Skeletal muscle satellite cell (primary cell): ENCODE data around the gene DIRAS2. TPM values are rescaled to one million over a fixed set of nuclear protein-coding genes. Genes with fewer than 3 reads are reported as not detected.
"Not testable (repeated sequence)": the region's sequence is repeated elsewhere in the genome, so short reads cannot be mapped to it uniquely, and the experiment has no call there.

Source experiments
- H3K27me3 ChIP-seq: 2 replicates; pipeline ENCODE4 v1.7.0; 2013; ENCODE audit warnings: low read length; ENCODE audit not compliant: control insufficient read depth, insufficient read depth
- H3K36me3 ChIP-seq: 2 replicates; pipeline ENCODE4 v1.7.0; 2013; ENCODE audit warnings: mild to moderate bottlenecking, control low read depth, low read length; ENCODE audit not compliant: insufficient read depth
- H3K4me1 ChIP-seq: 2 replicates; pipeline ENCODE4 v1.7.0; 2013; ENCODE audit warnings: low read length; ENCODE audit not compliant: control insufficient read depth, insufficient read depth
- H3K4me2 ChIP-seq: 2 replicates; pipeline ENCODE4 v1.7.0; 2013; ENCODE audit warnings: mild to moderate bottlenecking, low read length
- H3K4me3 ChIP-seq: 2 replicates; pipeline ENCODE4 v1.7.0; 2013; ENCODE audit warnings: low read length
- H3K9ac ChIP-seq: 2 replicates; pipeline ENCODE4 v1.7.0; 2013; ENCODE audit warnings: mild to moderate bottlenecking, low read depth, low read length, moderate library complexity
- H3K9me3 ChIP-seq: replicated peaks from 2 replicates; pipeline ENCODE4 v1.7.0; 2013; ENCODE audit warnings: mild to moderate bottlenecking, control low read depth, low read length
- total RNA-seq: library from RNA; depleted of rRNA; stranded (reverse); fragments of >200 nt; gene quantifications from 2 replicates; pipeline ENCODE4 v1.2.3, GENCODE V29; 2012; rRNA removed

Gene DIRAS2, protein sequence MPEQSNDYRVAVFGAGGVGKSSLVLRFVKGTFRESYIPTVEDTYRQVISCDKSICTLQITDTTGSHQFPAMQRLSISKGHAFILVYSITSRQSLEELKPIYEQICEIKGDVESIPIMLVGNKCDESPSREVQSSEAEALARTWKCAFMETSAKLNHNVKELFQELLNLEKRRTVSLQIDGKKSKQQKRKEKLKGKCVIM
- total RNA-seq, result not detected in 2 replicates

DNA sequence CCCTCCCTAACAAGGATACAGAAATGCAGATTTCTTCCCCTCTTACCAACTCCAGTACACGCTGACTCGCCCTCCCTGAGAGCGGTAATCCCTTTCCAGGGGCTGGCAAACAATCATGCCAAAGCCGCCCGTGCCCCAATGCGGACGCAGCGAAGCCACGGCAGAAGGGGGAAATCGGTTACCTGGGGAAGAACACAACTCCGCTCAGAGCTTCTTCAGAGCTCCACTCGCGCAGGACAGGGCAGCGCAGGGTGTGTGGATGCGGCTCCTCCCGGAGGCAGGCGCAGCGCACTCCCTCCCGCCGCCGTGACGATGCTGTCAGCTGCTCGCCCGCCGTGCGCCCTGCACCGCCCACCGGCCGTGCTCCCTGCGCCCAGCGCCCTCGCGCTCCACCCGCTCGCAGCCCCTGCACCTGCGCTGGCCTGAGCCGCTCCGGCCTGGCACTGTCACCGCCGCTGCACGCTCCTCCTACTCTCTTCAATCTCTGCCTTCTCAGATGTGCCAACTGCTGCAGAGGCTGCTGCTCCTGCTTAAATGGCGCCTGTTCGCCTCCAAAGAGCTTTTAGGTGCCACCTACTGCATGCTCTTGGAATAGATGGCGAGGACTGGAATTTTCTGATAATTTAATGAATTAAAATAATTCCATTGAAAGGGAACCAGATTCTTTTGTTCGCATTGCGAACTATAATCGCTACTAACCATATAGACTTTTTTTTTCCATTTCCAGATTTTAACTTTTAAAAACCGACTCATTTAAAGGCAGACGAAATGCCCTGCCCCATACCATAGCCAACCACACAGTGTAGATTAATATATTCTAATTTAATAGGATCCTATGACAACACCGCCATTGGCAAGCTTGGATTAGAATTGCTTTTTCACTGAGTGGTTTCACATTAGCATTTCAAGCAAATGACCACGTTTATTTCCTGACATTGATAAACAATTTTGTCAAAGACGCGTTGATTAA, at the start of gene DIRAS2:
DIRAS2 (minus strand) TSS at position 255 of the 970 bp plus-strand sequence. CDS start 28,997 bp downstream, outside the sequence.
- Histone ChIP-seq H3K9ac (no peak within 1 kb of the TSS), H3K27me3 (peaks cover 47% of the 10 kb centered on the region), H3K9me3 (no peaks in the 10 kb centered on the region), H3K36me3 (no peaks in the 10 kb centered on the region), H3K4me1 (peaks cover 3% of the 10 kb centered on the region), H3K4me3 (peak within 1 kb of the TSS; percentile 74), H3K4me2 (peak within 1 kb of the TSS; percentile 92)

DNA sequence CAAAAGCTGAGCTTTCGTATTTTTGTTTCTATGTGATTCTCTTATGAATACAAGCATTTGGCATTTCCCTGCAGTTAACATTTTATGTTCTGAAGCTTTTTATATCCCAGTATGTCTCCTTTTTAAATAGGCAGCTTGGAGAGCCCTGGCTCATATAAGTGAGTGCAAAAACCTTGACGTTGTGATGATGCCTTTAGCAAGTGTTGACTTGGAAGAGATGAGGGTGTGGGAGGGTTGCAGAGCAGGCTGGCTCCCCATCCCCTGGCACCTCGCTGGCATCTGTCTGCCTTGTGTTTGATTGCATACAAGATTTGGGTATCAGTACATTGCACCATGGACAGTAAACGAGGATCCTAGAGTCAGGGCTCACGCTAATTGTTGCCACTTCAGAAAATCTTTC, 42.1 kb upstream of the DIRAS2 start:
- Histone ChIP-seq H3K9ac (no peak overlapping the region), H3K4me2 (no peak overlapping the region), H3K4me3 (no peak overlapping the region), H3K27me3 (no peaks in the 10 kb centered on the region), H3K4me1 (no peaks in the 10 kb centered on the region), H3K9me3 (no peaks in the 10 kb centered on the region), H3K36me3 (no peaks in the 10 kb centered on the region)

DNA sequence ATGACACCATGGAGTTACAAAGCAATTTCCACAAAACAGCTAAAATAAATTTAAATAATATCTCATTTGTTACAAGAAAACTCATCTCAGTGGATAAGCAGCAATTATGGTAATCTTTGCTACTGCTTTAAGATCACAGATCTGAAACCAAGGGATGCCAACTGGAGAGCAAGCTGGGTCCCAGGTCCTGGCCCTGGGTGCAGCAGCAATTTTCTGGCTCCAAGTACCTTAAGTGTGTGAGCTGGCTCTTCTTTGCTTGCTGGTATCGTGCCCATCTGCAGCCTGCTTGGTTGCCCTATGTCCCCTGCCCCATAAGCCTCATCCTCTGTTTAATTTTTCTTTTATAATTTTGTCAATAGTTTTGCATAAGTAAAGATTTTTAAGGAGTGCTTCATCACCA, 41.5 kb upstream of the DIRAS2 start:
- Histone ChIP-seq H3K9ac (no peak overlapping the region), H3K4me2 (no peak overlapping the region), H3K27me3 (no peaks in the 10 kb centered on the region), H3K4me3 (no peak overlapping the region), H3K4me1 (no peaks in the 10 kb centered on the region), H3K36me3 (no peaks in the 10 kb centered on the region), H3K9me3 (no peaks in the 10 kb centered on the region)

DNA sequence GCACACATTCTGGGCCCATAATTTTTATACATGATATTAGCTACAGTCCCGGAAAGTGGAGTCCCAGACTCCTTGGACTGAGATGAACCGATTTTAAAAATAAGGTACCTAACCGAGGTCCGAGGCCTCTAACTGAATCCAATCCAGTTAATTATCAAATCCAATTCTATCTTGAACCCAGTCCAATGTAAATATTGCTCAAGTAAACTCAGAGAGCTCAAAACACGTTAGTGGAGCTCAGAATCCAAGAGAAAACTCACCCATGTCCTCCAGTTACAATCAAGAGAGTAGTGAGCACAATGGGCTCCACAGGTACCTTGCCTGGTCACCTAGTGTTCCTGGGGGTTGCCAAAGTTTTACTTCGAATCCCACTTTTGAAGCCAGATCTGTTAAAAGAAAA, 37.9 kb upstream of the DIRAS2 start:
- no peak overlapping the region for H3K4me2 ChIP-seq
- no peaks in the 10 kb centered on the region for H3K27me3 ChIP-seq
- H3K4me3 ChIP-seq, result no peak overlapping the region
- no peaks in the 10 kb centered on the region for H3K36me3 ChIP-seq
- no peaks in the 10 kb centered on the region for H3K4me1 ChIP-seq
- no peak overlapping the region for H3K9ac ChIP-seq
- no peaks in the 10 kb centered on the region for H3K9me3 ChIP-seq

DNA sequence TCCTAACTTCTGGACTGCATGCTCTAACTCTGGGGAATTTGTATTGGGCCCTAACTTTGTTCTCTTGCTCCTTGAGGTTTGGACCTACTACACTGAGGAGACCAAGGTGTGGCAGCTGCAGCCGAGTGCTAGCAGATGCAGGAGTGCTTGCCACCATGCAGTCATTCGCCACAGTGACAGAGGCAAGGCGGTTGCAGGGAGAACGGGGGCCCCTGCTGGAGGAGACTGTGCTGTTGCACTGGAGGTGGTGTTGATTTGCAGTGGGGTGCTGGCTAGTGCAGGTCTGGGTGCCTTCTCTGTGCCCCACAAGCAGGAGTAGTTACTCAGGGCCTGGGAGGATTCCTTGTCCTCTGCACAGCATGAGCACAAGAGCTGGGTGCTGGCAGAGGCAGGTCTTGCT, 22.4 kb upstream of the DIRAS2 start:
- no peaks in the 10 kb centered on the region for H3K36me3 ChIP-seq
- no peaks in the 10 kb centered on the region for H3K27me3 ChIP-seq
- H3K9ac ChIP-seq, result no peak overlapping the region

DNA sequence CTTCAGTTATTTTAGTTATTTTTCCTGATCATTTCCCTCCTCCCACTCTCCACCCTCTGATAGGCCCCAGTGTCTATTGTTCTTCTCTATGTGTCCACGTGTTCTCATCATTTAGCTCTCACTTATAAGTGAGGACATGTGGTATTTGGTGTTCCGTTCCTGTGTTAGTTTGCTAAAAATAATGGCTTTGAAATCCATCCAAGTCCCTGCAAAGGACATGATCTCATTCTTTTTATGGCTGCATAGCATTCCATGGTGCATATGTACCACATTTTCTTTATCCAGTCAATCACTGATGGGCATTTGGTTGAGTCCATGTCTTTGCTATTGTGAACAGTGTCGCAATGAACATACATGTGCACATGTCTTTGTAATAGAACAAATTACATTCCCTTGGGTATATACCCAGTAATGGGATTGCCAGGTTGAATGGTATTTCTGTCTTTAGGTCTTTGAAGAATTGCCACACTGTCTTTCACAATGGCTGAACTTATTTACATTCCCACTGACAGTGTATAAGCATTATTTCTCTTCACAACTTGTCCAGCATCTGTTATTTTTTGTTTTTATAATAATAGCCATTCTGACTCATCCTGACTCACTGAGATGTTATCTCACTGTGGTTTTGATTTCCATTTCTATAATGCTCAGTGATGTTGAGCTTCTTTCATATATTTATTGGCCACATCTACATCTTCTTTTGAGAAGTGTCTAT, 17.2 kb upstream of the DIRAS2 start:
- Histone ChIP-seq H3K9ac (no peak overlapping the region), H3K4me3 (no peak overlapping the region), H3K27me3 (no peaks in the 10 kb centered on the region), H3K9me3 (no peaks in the 10 kb centered on the region), H3K4me1 (no peaks in the 10 kb centered on the region), H3K36me3 (no peaks in the 10 kb centered on the region), H3K4me2 (no peak overlapping the region)

More for the DNA sequence above, 22.4 kb upstream of the DIRAS2 start:
- Histone ChIP-seq H3K4me2 (no peak overlapping the region), H3K4me3 (no peak overlapping the region), H3K9me3 (no peaks in the 10 kb centered on the region), H3K4me1 (no peaks in the 10 kb centered on the region)

DNA sequence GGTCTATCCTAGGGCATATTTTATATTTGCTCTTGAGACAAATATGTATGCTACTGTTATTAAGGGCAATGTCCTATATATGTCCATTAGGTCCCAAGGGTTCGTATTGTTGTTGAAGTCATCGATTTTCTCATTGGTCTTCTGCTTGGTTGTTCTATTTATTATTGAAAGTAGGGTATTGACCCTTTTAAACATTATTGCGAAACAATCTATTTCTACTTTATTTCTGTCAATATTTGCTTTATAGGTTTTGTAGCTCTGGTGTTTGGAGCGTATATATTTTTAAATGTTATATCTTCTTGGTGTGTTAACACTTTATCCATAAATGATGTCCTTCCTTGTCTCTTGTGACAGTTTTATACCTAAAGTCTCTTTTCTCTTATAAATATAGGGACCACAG, 16.2 kb upstream of the DIRAS2 start:
- H3K4me1 ChIP-seq, result no peaks in the 10 kb centered on the region
- no peaks in the 10 kb centered on the region for H3K9me3 ChIP-seq
- H3K9ac ChIP-seq, result no peak overlapping the region
- no peaks in the 10 kb centered on the region for H3K27me3 ChIP-seq
- no peaks in the 10 kb centered on the region for H3K36me3 ChIP-seq
- no peak overlapping the region for H3K4me2 ChIP-seq
- H3K4me3 ChIP-seq, result no peak overlapping the region

DNA sequence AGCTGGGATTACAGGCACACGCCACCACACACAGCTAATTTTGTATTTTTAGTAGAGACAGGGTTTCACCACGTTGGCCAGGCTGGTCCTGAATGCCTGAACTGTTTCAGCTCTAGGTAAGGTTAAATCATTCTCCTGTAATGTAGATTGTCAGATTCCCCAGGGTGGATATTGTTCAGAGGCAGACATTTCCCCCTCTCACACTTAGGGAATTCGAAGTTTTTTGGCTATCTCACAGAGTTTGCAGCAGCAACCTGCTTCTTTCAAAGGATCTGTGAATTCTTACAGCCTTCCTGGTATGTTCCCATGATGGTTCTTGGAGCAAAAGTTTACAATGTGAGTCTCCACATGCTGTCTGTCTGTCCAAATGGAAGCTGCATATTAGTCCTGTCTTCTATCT, 15.6 kb upstream of the DIRAS2 start:
- H3K36me3 ChIP-seq, result no peaks in the 10 kb centered on the region
- H3K4me1 ChIP-seq, result no peaks in the 10 kb centered on the region
- no peak overlapping the region for H3K4me3 ChIP-seq
- H3K27me3 ChIP-seq, result no peaks in the 10 kb centered on the region
- no peak overlapping the region for H3K4me2 ChIP-seq
- H3K9me3 ChIP-seq, result no peaks in the 10 kb centered on the region
- no peak overlapping the region for H3K9ac ChIP-seq

DNA sequence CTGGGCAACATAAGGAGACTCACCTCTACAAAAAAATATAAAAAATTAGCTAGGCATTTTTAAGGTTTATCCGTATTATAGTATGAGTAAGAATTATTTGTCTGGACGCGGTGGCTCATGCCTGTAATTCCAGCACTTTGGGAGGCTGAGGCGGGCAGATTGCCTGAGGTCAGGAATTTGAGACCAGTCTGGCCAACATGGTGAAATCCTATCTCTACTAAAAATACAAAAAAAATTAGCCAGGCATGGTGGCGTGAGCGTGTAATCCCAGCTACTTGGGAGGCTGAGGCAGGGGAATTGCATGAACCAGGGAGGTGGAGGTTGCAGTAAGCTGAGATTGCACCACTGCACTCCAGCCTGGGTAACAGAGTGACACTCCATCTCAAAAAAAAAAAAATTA, 14.3 kb upstream of the DIRAS2 start:
- not testable (repeated sequence) for H3K4me1 ChIP-seq, H3K4me2 ChIP-seq, H3K4me3 ChIP-seq, H3K9me3 ChIP-seq, H3K36me3 ChIP-seq, H3K27me3 ChIP-seq, H3K9ac ChIP-seq

DNA sequence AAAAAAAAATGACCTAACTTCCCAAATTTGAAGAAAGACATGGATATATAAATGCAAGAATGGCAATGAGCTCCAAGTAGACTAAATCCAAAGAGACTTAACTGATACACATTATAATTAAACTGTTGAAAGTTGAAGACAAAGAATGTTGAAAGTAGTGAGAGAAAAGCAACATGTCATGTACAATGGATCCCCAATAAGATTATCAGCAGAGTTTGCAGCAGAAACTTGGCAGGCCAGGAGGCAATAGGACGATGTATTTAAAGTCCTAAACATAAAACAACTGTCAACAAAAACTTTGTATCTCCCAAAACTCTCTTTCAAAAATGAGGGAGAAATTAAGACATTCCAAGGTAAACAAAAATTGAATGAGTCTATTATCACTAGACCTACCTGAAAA, 8.6 kb upstream of the DIRAS2 start:
- no peaks in the 10 kb centered on the region for H3K36me3 ChIP-seq
- H3K4me3 ChIP-seq, result no peak overlapping the region
- no peak overlapping the region for H3K9ac ChIP-seq
- H3K4me2 ChIP-seq, result no peak overlapping the region
- no peaks in the 10 kb centered on the region for H3K4me1 ChIP-seq
- peaks cover 2% of the 10 kb centered on the region for H3K27me3 ChIP-seq
- no peaks in the 10 kb centered on the region for H3K9me3 ChIP-seq

DNA sequence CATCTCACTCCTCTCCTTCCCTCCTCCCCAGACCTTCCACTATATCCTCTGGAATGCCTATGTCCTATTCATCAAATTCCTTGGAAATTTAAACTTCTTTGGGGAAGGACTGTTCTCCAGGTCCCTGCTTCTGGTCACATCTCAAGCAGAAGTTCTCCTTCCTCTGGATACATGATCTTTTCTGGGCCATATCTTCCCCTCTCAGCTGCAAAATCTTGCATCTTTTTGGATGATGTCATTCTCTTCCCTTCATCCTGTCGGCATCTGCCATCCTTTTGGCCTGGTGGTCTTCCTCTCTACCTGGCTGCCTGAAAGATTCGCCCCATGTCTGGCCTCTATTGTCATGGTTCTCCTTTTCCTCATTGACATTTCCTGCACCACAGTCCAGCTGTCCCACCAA, 5.2 kb upstream of the DIRAS2 start:
- H3K36me3 ChIP-seq, result no peaks in the 10 kb centered on the region
- H3K9ac ChIP-seq, result no peak overlapping the region
- H3K4me1 ChIP-seq, result no peaks in the 10 kb centered on the region
- no peaks in the 10 kb centered on the region for H3K9me3 ChIP-seq
- no peak overlapping the region for H3K4me2 ChIP-seq
- H3K27me3 ChIP-seq, result peaks cover 18% of the 10 kb centered on the region
- no peak overlapping the region for H3K4me3 ChIP-seq
